Thoracic aorta (tissue), 2 donors: Measurements from ENCODE around the gene ZSCAN10. TPM values are rescaled to one million over a fixed set of nuclear protein-coding genes. Genes with fewer than 3 reads are reported as not detected.

ENCODE experiments used
- ATAC-seq: fragments of 150-250 bp; one replicate; pipeline ENCODE4 v1.8.0; 2017; ENCODE audit warnings: low read depth; ENCODE audit not compliant: insufficient number of reproducible peaks, low FRiP score
- DNase-seq: peaks from one replicate; pipeline ENCODE4 v3.0.0-alpha.2; 2020; ENCODE audit warnings: low spot score
- H3K27ac ChIP-seq, 2 donors: fragments of 200-600 bp; sonication (generic); 1 replicate in 1 of 2; 2 replicates in 1 of 2; pipeline ENCODE4 v1.5.1; 2016; ENCODE audit warnings: mild to moderate bottlenecking in 2 of 2, moderate library complexity in 2 of 2
- H3K27me3 ChIP-seq: fragments of 200-600 bp; sonication (generic); replicated peaks from 2 replicates; pipeline ENCODE4 v1.6.0; 2016; ENCODE audit warnings: mild to moderate bottlenecking; ENCODE audit not compliant: insufficient read depth
- H3K36me3 ChIP-seq: fragments of 200-600 bp; sonication (generic); one replicate; pipeline ENCODE4 v1.5.1; 2016
- H3K4me1 ChIP-seq, 2 donors: fragments of 200-600 bp; sonication (generic); 1 replicate in 1 of 2; 2 replicates in 1 of 2; pipeline versions ENCODE4 v1.5.1 to v1.6.0; 2016; ENCODE audit warnings: low read depth in 2 of 2, mild to moderate bottlenecking in 1 of 2; ENCODE audit not compliant: control insufficient read depth in 1 of 2
- H3K4me3 ChIP-seq: fragments of 200-600 bp; sonication (generic); 2 replicates; pipeline ENCODE4 v1.5.1; 2016; ENCODE audit warnings: mild to moderate bottlenecking
- H3K9me3 ChIP-seq: fragments of 200-600 bp; sonication (generic); 2 replicates; pipeline ENCODE4 v1.5.1; 2016
- CTCF ChIP-seq: fragments of 200-600 bp; sonication (generic); IDR thresholded peaks from one replicate; pipeline ENCODE4 v1.5.1; 2019; ENCODE audit warnings: antibody characterized with exemption
- total RNA-seq, 2 donors: library from RNA; depleted of rRNA; stranded (reverse); fragments of >200 nt; gene quantifications; one replicate each; pipeline versions ENCODE4 v1.1.0 to v1.2.3, GENCODE V29; 2016

ZSCAN10 gene
- total RNA-seq, 2 donors from 2014 or later, result not detected

- Histone ChIP-seq H3K4me1 (peaks cover 0 to 10% of the 10 kb centered on the region in 2 donors), H3K36me3 (peaks cover 19% of the 10 kb centered on the region), H3K4me3 (no peak overlapping the region), H3K27ac (no peak overlapping the region), H3K9me3 (no peaks in the 10 kb centered on the region), H3K27me3 (no peaks in the 10 kb centered on the region)
- DNase-seq (no peak), ATAC-seq (no peak)
- no peak for TF ChIP-seq CTCF
These were observed 20.8 kb upstream of the ZSCAN10 start for GRCh38 chr16:3119701-3120408.

DNA sequence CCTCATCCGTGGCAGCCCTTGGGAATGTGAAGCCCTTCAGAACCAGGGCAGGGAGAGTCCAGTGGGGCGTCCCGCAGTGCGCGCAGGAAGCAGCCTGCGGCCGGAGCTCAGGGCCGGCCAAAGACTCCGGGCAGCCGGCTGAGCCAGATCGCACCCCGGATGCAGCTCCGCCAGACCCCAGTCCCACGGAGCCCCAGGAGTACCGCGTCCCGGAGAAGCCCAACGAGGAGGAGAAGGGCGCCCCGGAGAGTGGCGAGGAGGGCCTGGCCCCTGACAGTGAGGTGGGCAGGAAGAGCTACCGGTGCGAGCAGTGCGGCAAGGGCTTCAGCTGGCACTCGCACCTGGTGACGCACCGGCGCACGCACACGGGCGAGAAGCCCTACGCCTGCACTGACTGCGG lies 20.2 kb upstream of the ZSCAN10 start:
- DNase-seq, result no peak
- Histone ChIP-seq H3K27ac (no peak overlapping the region), H3K4me3 (no peak overlapping the region), H3K27me3 (no peaks in the 10 kb centered on the region), H3K36me3 (peaks cover 23% of the 10 kb centered on the region), H3K9me3 (no peaks in the 10 kb centered on the region), H3K4me1 (peaks cover 0 to 15% of the 10 kb centered on the region in 2 donors)
- ATAC-seq, result no peak
- no peak for TF ChIP-seq CTCF

- Histone ChIP-seq H3K4me3 (no peak overlapping the region), H3K9me3 (no peaks in the 10 kb centered on the region), H3K36me3 (peaks cover 23% of the 10 kb centered on the region), H3K27ac (no peak overlapping the region), H3K27me3 (no peaks in the 10 kb centered on the region), H3K4me1 (peaks cover 4 to 18% of the 10 kb centered on the region in 2 donors)
- DNase-seq (no peak), ATAC-seq (no peak)
- TF ChIP-seq CTCF, result no peak
These were observed 19.8 kb upstream of the ZSCAN10 start for GRCh38 chr16:3118846-3119245.

- Histone ChIP-seq H3K4me3 (no peak overlapping the region), H3K4me1 (peaks cover 10 to 18% of the 10 kb centered on the region in 2 donors), H3K27me3 (no peaks in the 10 kb centered on the region), H3K36me3 (peaks cover 23% of the 10 kb centered on the region), H3K27ac (no peak overlapping the region), H3K9me3 (no peaks in the 10 kb centered on the region)
- DNase-seq (no peak), ATAC-seq (no peak)
- no peak for TF ChIP-seq CTCF
These were observed 19.2 kb upstream of the ZSCAN10 start for GRCh38 chr16:3118204-3118790.

DNA sequence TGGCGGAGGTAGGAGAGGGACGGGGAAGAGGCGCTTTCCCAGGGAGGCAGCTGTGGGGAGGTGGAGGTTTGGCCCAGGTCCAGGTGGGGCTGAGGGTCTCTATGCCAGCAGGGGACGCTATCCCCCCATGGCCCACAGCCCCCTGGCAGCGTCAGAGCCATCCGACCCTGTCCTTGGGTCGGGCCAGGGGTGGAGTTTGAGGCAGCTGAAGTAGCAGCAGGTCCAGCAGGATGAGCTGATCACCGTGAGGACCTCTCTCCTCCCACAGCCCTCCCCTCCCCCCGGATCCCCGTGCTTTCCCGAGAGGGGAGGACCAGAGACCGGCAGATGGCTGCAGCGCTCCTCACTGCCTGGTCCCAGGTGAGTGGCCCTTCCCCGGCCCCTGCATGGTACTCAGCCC lies 16.5 kb upstream of the ZSCAN10 start:
- no peaks in the 10 kb centered on the region for H3K9me3 ChIP-seq
- H3K36me3 ChIP-seq, result peaks cover 23% of the 10 kb centered on the region
- DNase-seq, result no peak
- H3K27ac ChIP-seq, result no peak overlapping the region
- no peaks in the 10 kb centered on the region for H3K27me3 ChIP-seq
- no peak for TF ChIP-seq CTCF
- H3K4me1 ChIP-seq, result peaks cover 11 to 33% of the 10 kb centered on the region in 2 donors
- H3K4me3 ChIP-seq, result no peak overlapping the region
- no peak for ATAC-seq
